ENCODE results near the gene RPS6KA2.

RPS6KA2 gene

DNA sequence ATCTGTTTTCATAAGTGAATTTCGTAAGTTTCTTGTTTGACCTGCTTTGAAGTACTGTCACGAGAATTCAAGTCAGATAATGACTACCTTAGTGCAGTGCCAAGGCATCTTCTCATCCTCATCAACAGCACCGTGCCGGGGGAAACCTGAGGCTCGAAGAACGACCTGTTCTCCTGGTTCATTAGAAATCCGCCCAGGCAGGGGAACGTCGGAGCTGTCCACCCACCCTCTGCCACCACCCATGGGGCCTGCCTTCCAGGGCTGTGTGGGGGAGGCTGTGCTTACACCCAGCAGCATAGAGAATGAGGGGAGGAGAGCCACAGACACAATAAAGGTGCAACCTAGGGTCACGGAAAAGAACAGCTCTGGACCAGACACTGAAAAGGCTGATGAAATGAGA, 142.2 kb downstream of the RPS6KA2 start:
- TF ChIP-seq, protein P1, sequence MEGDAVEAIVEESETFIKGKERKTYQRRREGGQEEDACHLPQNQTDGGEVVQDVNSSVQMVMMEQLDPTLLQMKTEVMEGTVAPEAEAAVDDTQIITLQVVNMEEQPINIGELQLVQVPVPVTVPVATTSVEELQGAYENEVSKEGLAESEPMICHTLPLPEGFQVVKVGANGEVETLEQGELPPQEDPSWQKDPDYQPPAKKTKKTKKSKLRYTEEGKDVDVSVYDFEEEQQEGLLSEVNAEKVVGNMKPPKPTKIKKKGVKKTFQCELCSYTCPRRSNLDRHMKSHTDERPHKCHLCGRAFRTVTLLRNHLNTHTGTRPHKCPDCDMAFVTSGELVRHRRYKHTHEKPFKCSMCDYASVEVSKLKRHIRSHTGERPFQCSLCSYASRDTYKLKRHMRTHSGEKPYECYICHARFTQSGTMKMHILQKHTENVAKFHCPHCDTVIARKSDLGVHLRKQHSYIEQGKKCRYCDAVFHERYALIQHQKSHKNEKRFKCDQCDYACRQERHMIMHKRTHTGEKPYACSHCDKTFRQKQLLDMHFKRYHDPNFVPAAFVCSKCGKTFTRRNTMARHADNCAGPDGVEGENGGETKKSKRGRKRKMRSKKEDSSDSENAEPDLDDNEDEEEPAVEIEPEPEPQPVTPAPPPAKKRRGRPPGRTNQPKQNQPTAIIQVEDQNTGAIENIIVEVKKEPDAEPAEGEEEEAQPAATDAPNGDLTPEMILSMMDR (IDR thresholded peaks at IDR 0.05): no peak

DNA sequence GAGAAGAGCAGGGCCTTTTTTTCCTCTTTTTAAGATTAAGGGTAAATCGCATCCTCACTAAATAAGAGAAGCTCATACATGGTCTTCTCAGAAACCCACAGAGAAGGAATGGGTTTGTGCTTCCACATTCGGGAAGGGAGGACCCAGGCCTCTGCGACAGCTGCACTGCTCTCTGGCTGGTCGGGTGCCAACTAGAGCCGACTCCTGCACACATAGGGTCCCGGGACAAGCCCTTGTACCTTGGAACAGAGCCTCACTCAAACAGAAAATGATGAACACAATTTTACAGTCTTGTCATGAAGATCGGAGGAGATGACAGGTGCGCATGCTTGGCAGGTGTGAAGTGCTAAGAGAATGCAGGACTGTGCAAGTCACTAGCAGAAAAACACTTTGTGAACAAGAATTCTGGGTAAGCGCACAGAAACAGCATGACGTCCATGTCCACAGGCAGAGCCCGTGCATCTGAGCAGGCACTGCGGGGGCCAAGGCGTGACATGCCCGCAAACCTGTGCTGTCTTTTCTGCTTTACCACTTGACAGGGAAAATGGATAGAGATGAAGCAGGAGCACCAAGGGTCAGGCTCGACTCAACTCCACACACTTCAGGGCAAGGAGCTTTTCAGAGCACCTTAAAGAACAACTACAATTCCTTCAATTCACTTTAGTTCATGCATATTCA, 143.3 kb downstream of the RPS6KA2 start:
- TF ChIP-seq, protein P1 (IDR thresholded peaks at IDR 0.05): no peak

DNA sequence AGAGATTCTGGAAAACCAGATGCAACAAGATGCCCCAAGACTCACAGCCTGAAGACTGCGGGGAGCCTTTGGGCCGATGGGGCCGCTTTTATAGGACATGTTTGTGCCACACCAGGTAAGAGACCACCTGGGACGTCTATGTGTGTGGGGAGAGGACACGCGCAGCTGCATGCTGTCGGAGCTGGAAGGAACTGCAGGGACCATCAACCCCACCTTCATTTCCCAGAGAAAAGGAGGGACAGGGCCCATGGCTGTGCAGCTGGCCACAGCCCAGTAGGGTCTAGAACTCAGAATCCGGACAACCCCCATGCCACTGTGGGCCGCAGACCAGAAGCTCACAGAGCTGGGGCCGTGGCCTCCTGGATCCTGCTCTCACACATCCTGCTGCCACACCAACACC, 144.0 kb downstream of the RPS6KA2 start:
- TF ChIP-seq, protein P1 (IDR thresholded peaks at IDR 0.05): no peak

DNA sequence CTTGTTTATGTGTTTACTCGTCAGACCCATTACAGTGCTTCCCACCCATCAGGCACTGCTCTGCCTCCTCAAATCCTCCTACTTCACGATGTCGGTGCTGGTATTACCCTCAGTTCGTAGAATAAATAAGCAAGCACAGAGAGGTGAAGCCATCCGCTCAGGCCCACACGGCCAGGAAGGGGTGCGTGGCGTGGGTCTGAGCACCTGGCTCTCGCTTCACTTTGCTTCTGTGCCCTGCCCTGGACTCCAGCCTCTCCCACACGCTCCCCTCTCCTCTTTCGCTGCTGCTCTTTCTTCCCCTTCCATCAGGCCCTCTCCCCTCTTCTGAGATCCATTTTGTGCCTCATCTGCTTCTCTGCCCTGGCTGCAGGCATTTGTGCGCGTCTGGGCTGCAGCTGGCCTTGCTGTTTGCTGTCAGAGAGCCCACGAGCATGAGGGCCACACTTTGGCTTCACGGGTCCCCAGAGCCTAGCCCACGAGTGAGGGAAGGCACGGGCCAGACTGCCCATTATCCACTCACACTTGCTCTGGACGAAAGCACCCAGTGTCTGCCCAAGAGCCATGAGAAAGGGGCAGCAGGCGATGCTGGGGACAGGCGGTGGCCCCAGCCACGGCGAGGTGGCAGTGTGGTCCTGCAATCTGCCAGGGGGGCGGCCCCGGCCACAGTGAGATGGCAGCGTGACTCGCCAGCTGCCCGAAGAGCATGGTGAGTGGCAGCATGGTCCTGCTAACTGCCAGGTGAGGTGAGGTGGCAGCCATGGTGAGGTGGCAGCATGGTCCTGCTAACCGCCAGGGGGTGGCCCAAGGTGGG, 148.1 kb downstream of the RPS6KA2 start:
- TF ChIP-seq, protein P1 (IDR thresholded peaks at IDR 0.05): no peak

DNA sequence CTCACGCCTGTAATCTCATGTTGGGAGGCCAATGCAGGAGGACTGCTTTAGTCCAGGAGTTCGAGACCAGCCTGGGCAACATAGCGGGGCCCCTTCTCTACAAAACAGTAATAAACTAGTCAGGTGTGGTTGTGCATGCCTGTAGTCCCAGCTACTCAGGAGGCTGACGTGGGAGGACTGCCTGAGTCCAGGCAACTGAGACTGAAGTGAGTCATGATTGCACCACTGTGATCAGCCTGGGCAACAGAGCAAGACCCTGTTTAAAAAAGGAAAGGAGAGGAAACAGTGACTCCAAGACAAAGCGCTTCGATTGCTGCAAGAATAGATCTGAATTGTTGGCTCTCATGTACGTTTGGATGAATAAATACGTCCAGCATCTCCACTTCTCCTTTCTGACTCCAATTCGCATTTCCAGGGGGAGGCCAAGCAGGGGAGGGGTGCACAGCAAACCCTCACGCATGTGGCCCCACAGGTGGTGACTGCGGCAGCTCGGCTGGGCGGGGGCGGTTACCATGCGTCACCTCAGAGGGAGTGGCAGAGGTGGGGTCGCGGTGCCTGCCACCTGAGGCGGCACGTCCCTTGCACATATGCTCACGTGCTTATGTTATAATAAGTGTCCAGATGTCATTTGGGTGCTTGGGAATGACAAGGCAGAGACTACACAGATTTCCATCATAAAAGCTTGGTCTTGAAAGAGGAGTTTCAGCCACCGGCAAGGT, 149.2 kb downstream of the RPS6KA2 start:
- TF ChIP-seq, protein P1 (IDR thresholded peaks at IDR 0.05): no peak

DNA sequence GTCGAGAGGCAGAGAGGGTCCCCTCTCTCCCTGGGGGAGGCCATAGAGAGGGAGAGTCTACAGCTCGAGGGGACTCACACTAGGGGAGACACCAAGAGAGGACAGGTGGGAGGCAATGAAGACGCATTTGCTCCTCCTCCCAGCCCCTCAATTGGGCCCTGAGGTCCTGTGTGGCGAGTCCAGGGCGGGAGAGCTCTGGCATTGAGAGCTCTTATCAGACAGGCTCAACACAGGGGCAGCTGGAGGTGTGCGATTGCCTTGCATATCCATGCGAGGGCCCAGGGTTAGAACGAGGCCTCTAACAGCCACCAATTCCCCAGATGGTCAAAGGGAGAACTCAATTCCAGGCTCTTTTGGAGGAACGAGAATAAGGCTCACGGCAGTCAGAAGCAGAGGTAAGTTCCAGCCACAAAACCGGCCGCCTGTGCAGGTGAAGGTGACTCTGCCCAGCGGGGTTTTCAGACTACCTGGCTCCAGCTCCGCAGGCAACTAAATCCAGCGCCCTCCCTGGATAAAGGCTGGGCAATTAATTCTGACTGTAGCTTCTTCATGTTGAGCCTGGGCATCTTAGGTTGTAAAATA, 150.3 kb downstream of the RPS6KA2 start:
- TF ChIP-seq, protein P1 (IDR thresholded peaks at IDR 0.05): no peak

DNA sequence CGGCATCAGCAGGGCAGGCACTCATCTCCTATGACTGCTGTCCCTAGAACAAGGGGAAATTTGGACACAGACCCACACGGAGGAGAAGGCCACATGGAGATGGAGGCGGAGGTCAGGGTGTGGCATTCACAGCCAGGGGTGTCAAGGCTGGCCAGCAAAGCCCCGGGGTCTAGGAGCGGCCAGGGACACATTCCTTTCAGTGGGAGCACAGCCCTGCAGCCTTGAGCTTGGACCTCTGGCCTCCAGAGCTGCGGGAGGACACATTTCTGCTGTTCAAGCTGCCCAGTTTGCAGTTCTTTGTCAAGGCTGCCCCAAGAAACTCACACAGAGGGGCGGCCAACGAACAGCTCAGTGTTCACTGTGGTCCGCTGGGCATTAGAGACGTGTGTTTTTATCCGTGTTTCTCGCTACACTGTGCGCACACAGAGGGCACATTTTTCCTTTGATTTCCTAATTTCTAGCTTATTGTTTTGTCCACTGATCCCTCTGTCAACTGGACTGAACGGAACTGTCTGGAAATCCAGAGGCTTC, 150.9 kb downstream of the RPS6KA2 start:
- TF ChIP-seq, protein P1 (IDR thresholded peaks at IDR 0.05): no peak

Measured in LNCAP (cell line).